GDM1 (cell line): ENCODE data around the gene OAT.

Experiments used
- DNase-seq: peaks from one replicate; lab custom pipeline; 2025; lab: John Stamatoyannopoulos, UW

OAT gene

GRCh38 chr10:124418726-124419501 lies at the start of gene OAT:
Gene OAT, minus strand, starts transcription at chr10:124418923. Its CDS starts 6,752 bp downstream, at chr10:124412171.
- DNase-seq: peak; percentile 65

GRCh38 chr10:124467165-124467564 lies 48.4 kb upstream of the OAT start:
- no peak for DNase-seq

- no peak for DNase-seq
Observed at GRCh38 chr10:124465777-124466488, 47.2 kb upstream of the OAT start.

GRCh38 chr10:124465003-124465776 lies 46.5 kb upstream of the OAT start:
- DNase-seq: no peak

GRCh38 chr10:124464028-124464965 lies 45.6 kb upstream of the OAT start:
- no peak for DNase-seq

- no peak for DNase-seq
Observed at GRCh38 chr10:124462348-124462695, 43.6 kb upstream of the OAT start.

GRCh38 chr10:124461642-124462347 lies 43.1 kb upstream of the OAT start, which contains the start of gene LHPP:
Gene LHPP, plus strand, starts transcription at chr10:124461823. Its CDS starts 40 bp downstream, at chr10:124461863.
- peak; percentile 80 for DNase-seq

- DNase-seq: no peak
Observed at GRCh38 chr10:124460144-124460543, 41.4 kb upstream of the OAT start.

GRCh38 chr10:124459395-124459794 lies 40.7 kb upstream of the OAT start:
- no peak for DNase-seq

- no peak for DNase-seq
Observed at GRCh38 chr10:124458889-124459288, 40.2 kb upstream of the OAT start.

- DNase-seq: no peak
Observed at GRCh38 chr10:124458473-124458872, 39.8 kb upstream of the OAT start.

GRCh38 chr10:124455441-124455840 lies 36.7 kb upstream of the OAT start:
- DNase-seq: no peak

GRCh38 chr10:124453960-124454610 lies 35.4 kb upstream of the OAT start:
- DNase-seq: no peak

GRCh38 chr10:124451276-124451675 lies 32.6 kb upstream of the OAT start:
- no peak for DNase-seq

GRCh38 chr10:124450783-124451057 lies 32.0 kb upstream of the OAT start:
- DNase-seq: no peak

GRCh38 chr10:124450012-124450782 lies 31.5 kb upstream of the OAT start, which contains the start of gene NKX1-2:
Gene NKX1-2, minus strand, starts transcription at chr10:124450035. Its CDS starts 92 bp downstream, at chr10:124449943.
- DNase-seq: no peak

GRCh38 chr10:124449170-124450011 lies 30.7 kb upstream of the OAT start:
- no peak for DNase-seq

- DNase-seq: no peak
Observed at GRCh38 chr10:124448696-124449169, 30.0 kb upstream of the OAT start.
